AG04449 (cell line): ENCODE results near the gene PIMREG.

Source experiments
- CTCF ChIA-PET: fragments of 350-600 bp; formaldehyde crosslinking; extraction: SDS; loops from one replicate; lab custom pipeline; 2021; ENCODE audit warnings: antibody characterized with exemption; lab: Yijun Ruan, JAX
- POLR2A ChIA-PET: fragments of 400-600, 350-600 bp; formaldehyde crosslinking; extraction: SDS; loops from one replicate; lab custom pipeline; 2020; ENCODE audit warnings: antibody characterized with exemption, inconsistent platforms; lab: Yijun Ruan, JAX
- DNase-seq: peaks from one replicate; pipeline ENCODE4 v3.0.0-alpha.2; 2010; ENCODE audit warnings: low read depth, low spot score
- H3K4me3 ChIP-seq: 2 replicates; pipeline ENCODE4 v1.5.1; 2011; ENCODE audit warnings: low read depth, mild to moderate bottlenecking, control low read depth, low read length
- TF ChIP-seq, protein P1 (sequence below): IDR thresholded peaks from one replicate; pipeline ENCODE4 v1.5.1; 2011; ENCODE audit warnings: mild to moderate bottlenecking, moderate library complexity, low read length, control low read depth, inconsistent platforms; ENCODE audit not compliant: insufficient read depth; ENCODE audit errors: missing control alignments

PIMREG gene

DNA sequence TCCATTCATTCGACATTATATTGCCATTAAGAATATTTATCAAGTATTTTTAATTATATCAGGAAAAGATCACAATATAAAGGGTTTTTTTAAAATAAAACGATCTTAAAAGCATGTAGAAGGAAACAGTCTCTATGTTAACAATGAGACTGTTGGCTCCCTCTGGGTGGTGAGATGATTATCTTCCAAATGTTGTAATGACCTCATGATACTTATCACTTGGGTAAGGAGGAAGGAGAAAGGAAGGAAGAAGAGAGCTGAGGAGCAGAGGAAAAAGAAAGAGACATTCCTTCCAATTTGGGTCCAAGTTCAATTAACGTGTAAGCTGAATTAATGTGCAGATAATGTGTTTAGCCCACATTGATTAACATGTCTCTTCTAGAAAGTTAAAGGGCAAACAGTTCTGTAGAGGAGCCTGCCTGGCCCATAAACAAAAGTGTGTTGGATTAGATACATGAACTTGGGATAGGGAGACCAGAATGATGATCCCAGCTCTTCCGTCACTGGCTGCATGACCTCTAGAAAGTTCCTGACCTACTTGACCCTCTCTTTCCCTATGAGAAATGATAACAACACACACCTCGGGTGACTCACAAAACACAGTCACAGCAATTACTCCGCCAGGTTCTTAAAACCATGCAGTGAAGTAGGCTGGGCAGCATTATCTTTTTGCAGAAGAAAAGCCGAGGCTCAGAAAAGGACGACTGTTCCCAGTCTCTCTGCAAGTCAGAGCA is 32.0 kb downstream of the PIMREG start:
- ChIA-PET POLR2A (no interaction called here), CTCF (interaction anchor here (1.5 to 6.5 kb wide), 4 partner anchors 7 to 174 kb away, joined by 3 to 94 read pairs (median 8); no protein-coding TSS in a partner anchor)
- no peak overlapping the region for H3K4me3 ChIP-seq
- no peak for DNase-seq
- TF ChIP-seq, protein P1, sequence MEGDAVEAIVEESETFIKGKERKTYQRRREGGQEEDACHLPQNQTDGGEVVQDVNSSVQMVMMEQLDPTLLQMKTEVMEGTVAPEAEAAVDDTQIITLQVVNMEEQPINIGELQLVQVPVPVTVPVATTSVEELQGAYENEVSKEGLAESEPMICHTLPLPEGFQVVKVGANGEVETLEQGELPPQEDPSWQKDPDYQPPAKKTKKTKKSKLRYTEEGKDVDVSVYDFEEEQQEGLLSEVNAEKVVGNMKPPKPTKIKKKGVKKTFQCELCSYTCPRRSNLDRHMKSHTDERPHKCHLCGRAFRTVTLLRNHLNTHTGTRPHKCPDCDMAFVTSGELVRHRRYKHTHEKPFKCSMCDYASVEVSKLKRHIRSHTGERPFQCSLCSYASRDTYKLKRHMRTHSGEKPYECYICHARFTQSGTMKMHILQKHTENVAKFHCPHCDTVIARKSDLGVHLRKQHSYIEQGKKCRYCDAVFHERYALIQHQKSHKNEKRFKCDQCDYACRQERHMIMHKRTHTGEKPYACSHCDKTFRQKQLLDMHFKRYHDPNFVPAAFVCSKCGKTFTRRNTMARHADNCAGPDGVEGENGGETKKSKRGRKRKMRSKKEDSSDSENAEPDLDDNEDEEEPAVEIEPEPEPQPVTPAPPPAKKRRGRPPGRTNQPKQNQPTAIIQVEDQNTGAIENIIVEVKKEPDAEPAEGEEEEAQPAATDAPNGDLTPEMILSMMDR, result no peak

- ChIA-PET CTCF (interaction anchor here (6.5 kb wide), 1 partner anchor 6 kb away, joined by 94 read pairs; no protein-coding TSS in a partner anchor), POLR2A (no interaction called here)
- no peak for DNase-seq
- TF ChIP-seq, protein P1, result no peak
- no peak overlapping the region for H3K4me3 ChIP-seq
Observed at GRCh38 chr17:6476810-6477179, 32.5 kb downstream of the PIMREG start.

DNA sequence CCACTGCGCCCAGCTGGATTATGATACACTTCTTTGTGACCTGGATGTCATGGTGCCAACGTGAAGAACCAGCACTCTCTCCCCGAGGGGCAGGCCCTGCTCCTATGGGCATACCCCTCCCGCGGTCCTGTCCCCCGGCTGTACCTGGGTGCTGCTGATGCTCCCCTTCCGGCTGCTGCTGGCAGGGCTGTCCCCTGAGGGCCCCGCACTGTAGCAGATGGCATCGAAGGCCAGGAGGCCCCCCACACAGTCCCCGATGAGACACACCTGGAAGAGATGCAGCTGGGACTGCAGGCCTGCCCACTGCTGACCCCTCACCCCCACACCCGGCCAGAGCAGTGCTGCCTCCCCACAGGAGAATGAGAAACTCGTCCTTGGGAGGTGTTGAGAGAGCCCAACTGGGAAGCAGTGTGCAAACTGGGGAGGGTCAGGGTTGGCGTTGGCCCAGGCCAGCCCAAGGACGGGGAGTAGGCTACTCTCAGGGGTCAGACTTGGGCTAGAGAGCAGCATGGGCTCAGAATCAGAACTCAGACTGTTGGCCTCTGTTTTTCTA is 33.7 kb downstream of the PIMREG start:
- ChIA-PET POLR2A (no interaction called here), CTCF (no interaction called here)
- no peak overlapping the region for H3K4me3 ChIP-seq
- TF ChIP-seq, protein P1, result no peak
- no peak for DNase-seq

- no peak for DNase-seq
- POLR2A ChIA-PET, result no interaction called here
- TF ChIP-seq, protein P1, result no peak
- H3K4me3 ChIP-seq, result no peak overlapping the region
- CTCF ChIA-PET, result interaction anchor here (9.1 kb wide), 1 partner anchor 5 kb away, joined by 94 read pairs; no protein-coding TSS in a partner anchor
Observed at GRCh38 chr17:6478486-6478885, 34.2 kb downstream of the PIMREG start.

DNA sequence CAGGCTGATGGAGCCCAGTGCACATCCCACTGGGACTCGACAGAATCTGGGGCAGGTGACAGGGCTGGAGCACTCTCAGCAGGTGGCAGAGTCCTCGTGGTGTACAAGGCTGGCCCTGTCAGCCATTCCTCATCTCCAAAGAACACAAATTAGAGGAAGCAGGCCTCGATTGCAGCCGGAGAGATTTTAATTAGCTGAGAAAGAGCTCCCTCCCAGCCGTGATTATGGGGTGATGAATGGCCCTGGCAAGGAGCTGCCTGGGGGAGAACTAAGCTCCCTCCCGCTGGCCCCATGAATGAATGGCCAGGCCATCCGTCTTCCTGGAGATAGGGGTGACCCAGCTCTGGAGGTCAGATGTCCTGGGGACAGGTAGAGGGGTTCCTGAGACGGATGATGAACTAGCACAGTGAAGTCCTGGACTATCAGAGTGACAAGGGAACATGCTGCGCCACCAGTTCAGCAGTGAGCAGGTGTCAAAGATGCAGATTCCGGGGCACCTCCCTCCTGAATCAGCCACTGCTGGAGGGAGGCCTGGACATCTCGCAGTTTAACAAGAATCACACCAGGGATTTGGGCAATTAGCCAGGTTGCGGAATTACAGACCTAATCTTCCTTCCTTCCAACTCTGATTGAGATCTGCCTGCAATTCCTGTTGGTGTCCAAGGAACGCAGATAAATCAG is 35.5 kb downstream of the PIMREG start:
- H3K4me3 ChIP-seq, result no peak overlapping the region
- DNase-seq, result no peak
- TF ChIP-seq, protein P1, result no peak
- CTCF ChIA-PET, result interaction anchor here (9.1 kb wide), 1 partner anchor 6 kb away, joined by 94 read pairs; no protein-coding TSS in a partner anchor
- POLR2A ChIA-PET, result no interaction called here

DNA sequence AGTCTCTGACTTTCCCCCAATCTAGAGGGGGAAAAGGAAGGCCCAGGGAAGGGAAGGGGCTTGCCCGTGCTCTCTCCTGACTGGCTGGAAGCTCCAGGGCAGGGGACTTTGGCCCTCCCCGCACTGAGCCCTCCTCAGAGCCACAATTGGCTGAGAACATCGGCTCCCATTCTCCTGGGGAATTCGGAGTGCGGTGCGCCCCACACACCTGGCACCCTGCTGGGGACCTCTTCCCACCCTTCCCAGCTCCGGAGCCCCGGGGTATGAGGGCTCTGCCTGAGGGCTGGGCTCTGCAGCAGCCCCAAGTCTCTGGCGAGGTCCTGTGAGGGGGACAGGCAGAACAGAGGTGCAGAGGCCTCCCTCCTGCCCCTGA is 36.0 kb downstream of the PIMREG start:
- POLR2A ChIA-PET, result no interaction called here
- TF ChIP-seq, protein P1, result no peak
- CTCF ChIA-PET, result interaction anchor here (9.1 kb wide), 1 partner anchor 7 kb away, joined by 94 read pairs; no protein-coding TSS in a partner anchor
- DNase-seq, result no peak
- H3K4me3 ChIP-seq, result no peak overlapping the region
